ENCODE measurements around the gene PEX11G. TPM values are rescaled to one million over a fixed set of nuclear protein-coding genes. Genes with fewer than 3 reads are reported as not detected.

PEX11G gene
- total RNA-seq, 1 experiment from 2014 or later, result 4.3 TPM

DNA sequence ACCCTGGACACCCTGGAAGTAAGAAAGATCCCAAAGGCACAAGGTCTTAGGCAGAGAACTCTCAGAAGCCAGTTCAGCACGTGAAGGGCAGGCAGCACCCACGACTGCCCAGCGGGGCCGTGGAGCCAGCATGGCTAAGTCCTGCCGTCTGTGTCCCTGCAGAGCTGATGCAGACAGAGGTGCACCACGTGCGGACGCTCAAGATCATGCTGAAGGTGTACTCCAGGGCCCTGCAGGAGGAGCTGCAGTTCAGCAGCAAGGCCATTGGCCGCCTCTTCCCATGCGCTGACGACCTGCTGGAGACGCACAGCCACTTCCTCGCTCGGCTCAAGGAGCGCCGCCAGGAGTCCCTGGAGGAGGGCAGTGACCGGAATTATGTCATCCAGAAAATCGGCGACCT is 44.8 kb downstream of the PEX11G start (continued):
- TF ChIP-seq JAZF1 (CRISPR knock-in tag; IDR thresholded peaks at IDR 0.05), result no peak

DNA sequence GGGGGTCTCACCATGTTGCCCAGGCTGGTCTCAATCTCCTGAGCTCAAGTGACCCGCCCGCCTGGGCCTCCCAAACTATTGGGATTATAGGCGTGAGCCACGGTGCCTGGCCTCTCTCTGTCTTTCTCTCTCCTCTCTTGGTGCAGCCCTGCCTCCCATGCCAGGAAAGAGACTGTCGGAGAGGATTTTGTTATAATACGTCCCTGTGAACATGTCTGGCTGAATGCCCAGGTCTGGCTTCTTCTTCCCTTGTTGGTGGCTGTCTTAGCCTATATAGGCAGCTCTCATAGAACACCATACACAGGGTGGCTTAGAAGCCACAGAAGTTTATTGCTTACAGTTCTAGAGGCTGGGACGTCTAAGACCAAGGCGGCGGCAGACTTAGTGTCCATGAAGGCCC is 46.4 kb downstream of the PEX11G start:
- Mint-ChIP-seq H3K27ac (no peak overlapping the region), H3K4me3 (no peak overlapping the region), H3K27me3 (ENCODE audit: low read depth) (no peaks in the 10 kb centered on the region), H3K36me3 (peaks cover 44% of the 10 kb centered on the region), H3K9me3 (no peaks in the 10 kb centered on the region), H3K4me1 (no peaks in the 10 kb centered on the region)
- no peak for DNase-seq (ENCODE audit: low spot score)
- ChIA-PET POLR2A (interaction anchor here (0.7 kb wide), 1 partner anchor 88 kb away, joined by 8 read pairs; no protein-coding TSS in a partner anchor), CTCF (no interaction called here)
- ATAC-seq, result no peak
- TF ChIP-seq, protein P1, sequence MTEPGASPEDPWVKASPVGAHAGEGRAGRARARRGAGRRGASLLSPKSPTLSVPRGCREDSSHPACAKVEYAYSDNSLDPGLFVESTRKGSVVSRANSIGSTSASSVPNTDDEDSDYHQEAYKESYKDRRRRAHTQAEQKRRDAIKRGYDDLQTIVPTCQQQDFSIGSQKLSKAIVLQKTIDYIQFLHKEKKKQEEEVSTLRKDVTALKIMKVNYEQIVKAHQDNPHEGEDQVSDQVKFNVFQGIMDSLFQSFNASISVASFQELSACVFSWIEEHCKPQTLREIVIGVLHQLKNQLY (CRISPR knock-in tag; IDR thresholded peaks at IDR 0.05), result no peak
- TF ChIP-seq, protein P2, sequence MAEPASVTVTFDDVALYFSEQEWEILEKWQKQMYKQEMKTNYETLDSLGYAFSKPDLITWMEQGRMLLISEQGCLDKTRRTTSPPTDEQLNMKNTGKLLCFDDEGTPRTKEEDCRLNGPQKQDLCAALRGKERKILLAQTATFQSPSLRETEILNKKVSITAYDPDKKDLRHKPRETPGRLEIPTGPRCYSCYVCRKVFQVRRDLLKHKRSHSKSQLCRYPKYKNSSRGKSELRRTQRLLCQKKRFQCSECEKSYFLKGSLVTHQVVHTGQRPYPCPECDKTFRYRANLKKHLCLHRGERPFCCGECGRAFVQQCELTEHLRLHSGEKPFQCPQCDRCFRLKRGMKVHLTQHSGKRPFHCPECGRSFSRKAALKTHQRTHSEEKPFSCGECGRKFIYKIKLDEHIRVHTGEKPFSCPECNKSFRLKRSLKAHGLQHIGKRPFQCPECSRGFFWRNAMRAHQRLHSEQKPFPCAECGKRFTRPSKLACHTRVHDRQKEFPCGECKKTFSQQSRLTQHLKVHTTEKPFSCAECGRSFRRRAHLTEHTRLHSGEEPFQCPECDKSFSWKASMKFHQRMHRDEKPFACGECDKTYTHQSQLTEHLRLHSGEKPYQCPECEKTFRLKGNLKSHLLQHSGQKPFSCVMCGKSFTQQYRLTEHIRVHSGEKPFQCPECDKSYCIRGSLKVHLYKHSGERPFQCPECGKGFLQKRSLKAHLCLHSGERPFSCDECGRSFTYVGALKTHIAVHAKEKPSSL (CRISPR knock-in tag; conservative IDR thresholded peaks at IDR 0.05), result no peak
- TF ChIP-seq ZNF121 (CRISPR knock-in tag; IDR thresholded peaks at IDR 0.05), result no peak
- TF ChIP-seq NFYB (CRISPR knock-in tag; conservative IDR thresholded peaks at IDR 0.05; ENCODE audit: low read depth), result no peak
- no peak for TF ChIP-seq PRRX2 (CRISPR knock-in tag; IDR thresholded peaks at IDR 0.05)
- TF ChIP-seq, protein P3, sequence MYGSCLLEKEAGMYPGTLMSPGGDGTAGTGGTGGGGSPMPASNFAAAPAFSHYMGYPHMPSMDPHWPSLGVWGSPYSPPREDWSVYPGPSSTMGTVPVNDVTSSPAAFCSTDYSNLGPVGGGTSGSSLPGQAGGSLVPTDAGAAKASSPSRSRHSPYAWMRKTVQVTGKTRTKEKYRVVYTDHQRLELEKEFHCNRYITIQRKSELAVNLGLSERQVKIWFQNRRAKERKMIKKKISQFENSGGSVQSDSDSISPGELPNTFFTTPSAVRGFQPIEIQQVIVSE (CRISPR knock-in tag; IDR thresholded peaks at IDR 0.05; ENCODE audit: borderline replicate concordance), result no peak
- TF ChIP-seq, protein P4, sequence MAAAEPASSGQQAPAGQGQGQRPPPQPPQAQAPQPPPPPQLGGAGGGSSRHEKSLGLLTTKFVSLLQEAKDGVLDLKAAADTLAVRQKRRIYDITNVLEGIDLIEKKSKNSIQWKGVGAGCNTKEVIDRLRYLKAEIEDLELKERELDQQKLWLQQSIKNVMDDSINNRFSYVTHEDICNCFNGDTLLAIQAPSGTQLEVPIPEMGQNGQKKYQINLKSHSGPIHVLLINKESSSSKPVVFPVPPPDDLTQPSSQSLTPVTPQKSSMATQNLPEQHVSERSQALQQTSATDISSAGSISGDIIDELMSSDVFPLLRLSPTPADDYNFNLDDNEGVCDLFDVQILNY (CRISPR knock-in tag; IDR thresholded peaks at IDR 0.05), result no peak
- TF ChIP-seq, protein P5, sequence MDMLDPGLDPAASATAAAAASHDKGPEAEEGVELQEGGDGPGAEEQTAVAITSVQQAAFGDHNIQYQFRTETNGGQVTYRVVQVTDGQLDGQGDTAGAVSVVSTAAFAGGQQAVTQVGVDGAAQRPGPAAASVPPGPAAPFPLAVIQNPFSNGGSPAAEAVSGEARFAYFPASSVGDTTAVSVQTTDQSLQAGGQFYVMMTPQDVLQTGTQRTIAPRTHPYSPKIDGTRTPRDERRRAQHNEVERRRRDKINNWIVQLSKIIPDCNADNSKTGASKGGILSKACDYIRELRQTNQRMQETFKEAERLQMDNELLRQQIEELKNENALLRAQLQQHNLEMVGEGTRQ (CRISPR knock-in tag; IDR thresholded peaks at IDR 0.05), result no peak
- TF ChIP-seq, protein P6, sequence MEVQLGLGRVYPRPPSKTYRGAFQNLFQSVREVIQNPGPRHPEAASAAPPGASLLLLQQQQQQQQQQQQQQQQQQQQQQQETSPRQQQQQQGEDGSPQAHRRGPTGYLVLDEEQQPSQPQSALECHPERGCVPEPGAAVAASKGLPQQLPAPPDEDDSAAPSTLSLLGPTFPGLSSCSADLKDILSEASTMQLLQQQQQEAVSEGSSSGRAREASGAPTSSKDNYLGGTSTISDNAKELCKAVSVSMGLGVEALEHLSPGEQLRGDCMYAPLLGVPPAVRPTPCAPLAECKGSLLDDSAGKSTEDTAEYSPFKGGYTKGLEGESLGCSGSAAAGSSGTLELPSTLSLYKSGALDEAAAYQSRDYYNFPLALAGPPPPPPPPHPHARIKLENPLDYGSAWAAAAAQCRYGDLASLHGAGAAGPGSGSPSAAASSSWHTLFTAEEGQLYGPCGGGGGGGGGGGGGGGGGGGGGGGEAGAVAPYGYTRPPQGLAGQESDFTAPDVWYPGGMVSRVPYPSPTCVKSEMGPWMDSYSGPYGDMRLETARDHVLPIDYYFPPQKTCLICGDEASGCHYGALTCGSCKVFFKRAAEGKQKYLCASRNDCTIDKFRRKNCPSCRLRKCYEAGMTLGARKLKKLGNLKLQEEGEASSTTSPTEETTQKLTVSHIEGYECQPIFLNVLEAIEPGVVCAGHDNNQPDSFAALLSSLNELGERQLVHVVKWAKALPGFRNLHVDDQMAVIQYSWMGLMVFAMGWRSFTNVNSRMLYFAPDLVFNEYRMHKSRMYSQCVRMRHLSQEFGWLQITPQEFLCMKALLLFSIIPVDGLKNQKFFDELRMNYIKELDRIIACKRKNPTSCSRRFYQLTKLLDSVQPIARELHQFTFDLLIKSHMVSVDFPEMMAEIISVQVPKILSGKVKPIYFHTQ (CRISPR knock-in tag; IDR thresholded peaks at IDR 0.05), result no peak
- TF ChIP-seq ESRRA (CRISPR knock-in tag; IDR thresholded peaks at IDR 0.05; ENCODE audit: borderline replicate concordance), result no peak
- TF ChIP-seq JUN (CRISPR knock-in tag; IDR thresholded peaks at IDR 0.05), result no peak
- TF ChIP-seq, protein P7, sequence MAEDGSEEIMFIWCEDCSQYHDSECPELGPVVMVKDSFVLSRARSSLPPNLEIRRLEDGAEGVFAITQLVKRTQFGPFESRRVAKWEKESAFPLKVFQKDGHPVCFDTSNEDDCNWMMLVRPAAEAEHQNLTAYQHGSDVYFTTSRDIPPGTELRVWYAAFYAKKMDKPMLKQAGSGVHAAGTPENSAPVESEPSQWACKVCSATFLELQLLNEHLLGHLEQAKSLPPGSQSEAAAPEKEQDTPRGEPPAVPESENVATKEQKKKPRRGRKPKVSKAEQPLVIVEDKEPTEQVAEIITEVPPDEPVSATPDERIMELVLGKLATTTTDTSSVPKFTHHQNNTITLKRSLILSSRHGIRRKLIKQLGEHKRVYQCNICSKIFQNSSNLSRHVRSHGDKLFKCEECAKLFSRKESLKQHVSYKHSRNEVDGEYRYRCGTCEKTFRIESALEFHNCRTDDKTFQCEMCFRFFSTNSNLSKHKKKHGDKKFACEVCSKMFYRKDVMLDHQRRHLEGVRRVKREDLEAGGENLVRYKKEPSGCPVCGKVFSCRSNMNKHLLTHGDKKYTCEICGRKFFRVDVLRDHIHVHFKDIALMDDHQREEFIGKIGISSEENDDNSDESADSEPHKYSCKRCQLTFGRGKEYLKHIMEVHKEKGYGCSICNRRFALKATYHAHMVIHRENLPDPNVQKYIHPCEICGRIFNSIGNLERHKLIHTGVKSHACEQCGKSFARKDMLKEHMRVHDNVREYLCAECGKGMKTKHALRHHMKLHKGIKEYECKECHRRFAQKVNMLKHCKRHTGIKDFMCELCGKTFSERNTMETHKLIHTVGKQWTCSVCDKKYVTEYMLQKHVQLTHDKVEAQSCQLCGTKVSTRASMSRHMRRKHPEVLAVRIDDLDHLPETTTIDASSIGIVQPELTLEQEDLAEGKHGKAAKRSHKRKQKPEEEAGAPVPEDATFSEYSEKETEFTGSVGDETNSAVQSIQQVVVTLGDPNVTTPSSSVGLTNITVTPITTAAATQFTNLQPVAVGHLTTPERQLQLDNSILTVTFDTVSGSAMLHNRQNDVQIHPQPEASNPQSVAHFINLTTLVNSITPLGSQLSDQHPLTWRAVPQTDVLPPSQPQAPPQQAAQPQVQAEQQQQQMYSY (CRISPR knock-in tag; IDR thresholded peaks at IDR 0.05), result no peak
- no peak for TF ChIP-seq ZNF396 (CRISPR knock-in tag; IDR thresholded peaks at IDR 0.05; ENCODE audit: borderline replicate concordance)
- TF ChIP-seq, protein P8, sequence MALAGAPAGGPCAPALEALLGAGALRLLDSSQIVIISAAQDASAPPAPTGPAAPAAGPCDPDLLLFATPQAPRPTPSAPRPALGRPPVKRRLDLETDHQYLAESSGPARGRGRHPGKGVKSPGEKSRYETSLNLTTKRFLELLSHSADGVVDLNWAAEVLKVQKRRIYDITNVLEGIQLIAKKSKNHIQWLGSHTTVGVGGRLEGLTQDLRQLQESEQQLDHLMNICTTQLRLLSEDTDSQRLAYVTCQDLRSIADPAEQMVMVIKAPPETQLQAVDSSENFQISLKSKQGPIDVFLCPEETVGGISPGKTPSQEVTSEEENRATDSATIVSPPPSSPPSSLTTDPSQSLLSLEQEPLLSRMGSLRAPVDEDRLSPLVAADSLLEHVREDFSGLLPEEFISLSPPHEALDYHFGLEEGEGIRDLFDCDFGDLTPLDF (CRISPR knock-in tag; IDR thresholded peaks at IDR 0.05), result no peak

Measured in WTC11 (cell line).